Lower lobe of right lung (tissue), 2 donors: Measurements from ENCODE around the gene WDR90. TPM values are rescaled to one million over a fixed set of nuclear protein-coding genes. Genes with fewer than 3 reads are reported as not detected.

ENCODE experiments used
- ATAC-seq, 2 donors: fragments of 200-7000 bp; cut with Tn5 transposase; one replicate each; pipeline ENCODE4 v1.9.1; 2020 to 2022; ENCODE audit warnings: mild to moderate bottlenecking in 2 of 2, moderate library complexity in 2 of 2
- DNase-seq: peaks from one replicate; pipeline ENCODE4 v3.0.0-alpha.2; 2020
- H3K27ac ChIP-seq: fragments of 200-600 bp; one replicate; pipeline ENCODE4 v1.8.0; 2022
- H3K27me3 ChIP-seq: fragments of 200-600 bp; one replicate; pipeline ENCODE4 v1.8.0; 2022; ENCODE audit warnings: low read depth
- H3K36me3 ChIP-seq: fragments of 200-600 bp; one replicate; pipeline ENCODE4 v1.8.0; 2022; ENCODE audit warnings: mild to moderate bottlenecking
- H3K4me1 ChIP-seq: fragments of 200-600 bp; one replicate; pipeline ENCODE4 v1.8.0; 2022
- H3K4me3 ChIP-seq: fragments of 200-600 bp; one replicate; pipeline ENCODE4 v1.8.0; 2022; ENCODE audit warnings: mild to moderate bottlenecking
- H3K9me3 ChIP-seq: fragments of 200-600 bp; one replicate; pipeline ENCODE4 v1.8.0; 2022
- intact Hi-C: fragments of 100-400 bp; cut with DNase I; formaldehyde crosslinking; loops from one replicate; pipeline ENCODE4 v1.11.0; 2022
- total RNA-seq: library from RNA; stranded (reverse); fragmentation: NEBNext Ultra II Directional; extraction: Animal tissue kit (Norgen Biotek cat#: 25700); gene quantifications from one replicate; pipeline ENCODE4 v1.2.1, GENCODE V29; 2021
- TF ChIP-seq, protein P1 (sequence below): fragments of 200-600 bp; IDR thresholded peaks from one replicate; pipeline ENCODE4 v1.8.0; 2022; ENCODE audit warnings: antibody characterized with exemption, mild to moderate bottlenecking
- donor health status: DM: no; HTN: yes; CAD: no; lungs with severe emphysema.

WDR90 gene
- total RNA-seq, 1 donor from 2014 or later = 31.4 TPM

- no peaks in the 10 kb centered on the region for H3K9me3 ChIP-seq
- peaks cover 39% of the 10 kb centered on the region for H3K36me3 ChIP-seq
- H3K27me3 ChIP-seq = peaks cover 11% of the 10 kb centered on the region
- ATAC-seq (no peak), DNase-seq (peak; percentile 68)
- peaks cover 19% of the 10 kb centered on the region for H3K4me1 ChIP-seq
- peak within 1 kb of the TSS; percentile 41 for H3K4me3 ChIP-seq
- H3K27ac ChIP-seq = no peak within 1 kb of the TSS
- intact Hi-C loops = no loop called here
- TF ChIP-seq, protein P1, sequence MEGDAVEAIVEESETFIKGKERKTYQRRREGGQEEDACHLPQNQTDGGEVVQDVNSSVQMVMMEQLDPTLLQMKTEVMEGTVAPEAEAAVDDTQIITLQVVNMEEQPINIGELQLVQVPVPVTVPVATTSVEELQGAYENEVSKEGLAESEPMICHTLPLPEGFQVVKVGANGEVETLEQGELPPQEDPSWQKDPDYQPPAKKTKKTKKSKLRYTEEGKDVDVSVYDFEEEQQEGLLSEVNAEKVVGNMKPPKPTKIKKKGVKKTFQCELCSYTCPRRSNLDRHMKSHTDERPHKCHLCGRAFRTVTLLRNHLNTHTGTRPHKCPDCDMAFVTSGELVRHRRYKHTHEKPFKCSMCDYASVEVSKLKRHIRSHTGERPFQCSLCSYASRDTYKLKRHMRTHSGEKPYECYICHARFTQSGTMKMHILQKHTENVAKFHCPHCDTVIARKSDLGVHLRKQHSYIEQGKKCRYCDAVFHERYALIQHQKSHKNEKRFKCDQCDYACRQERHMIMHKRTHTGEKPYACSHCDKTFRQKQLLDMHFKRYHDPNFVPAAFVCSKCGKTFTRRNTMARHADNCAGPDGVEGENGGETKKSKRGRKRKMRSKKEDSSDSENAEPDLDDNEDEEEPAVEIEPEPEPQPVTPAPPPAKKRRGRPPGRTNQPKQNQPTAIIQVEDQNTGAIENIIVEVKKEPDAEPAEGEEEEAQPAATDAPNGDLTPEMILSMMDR = no peak
Observed at GRCh38 chr16:674968-675883, 26.1 kb downstream of the WDR90 start, which contains the start of gene RHBDL1. RHBDL1 (plus strand) TSS chr16:675671; CDS start chr16:675791, 120 bp downstream.

GRCh38 chr16:675884-676564 lies 26.9 kb downstream of the WDR90 start:
- H3K27me3 ChIP-seq = peaks cover 11% of the 10 kb centered on the region
- TF ChIP-seq, protein P1 = no peak
- no peak overlapping the region for H3K27ac ChIP-seq
- peak overlapping the region; percentile 41 for H3K4me3 ChIP-seq
- peaks cover 31% of the 10 kb centered on the region for H3K36me3 ChIP-seq
- H3K4me1 ChIP-seq = peaks cover 23% of the 10 kb centered on the region
- ATAC-seq = no peak
- H3K9me3 ChIP-seq = no peaks in the 10 kb centered on the region
- no peak for DNase-seq
- intact Hi-C loops = no loop called here

DNA sequence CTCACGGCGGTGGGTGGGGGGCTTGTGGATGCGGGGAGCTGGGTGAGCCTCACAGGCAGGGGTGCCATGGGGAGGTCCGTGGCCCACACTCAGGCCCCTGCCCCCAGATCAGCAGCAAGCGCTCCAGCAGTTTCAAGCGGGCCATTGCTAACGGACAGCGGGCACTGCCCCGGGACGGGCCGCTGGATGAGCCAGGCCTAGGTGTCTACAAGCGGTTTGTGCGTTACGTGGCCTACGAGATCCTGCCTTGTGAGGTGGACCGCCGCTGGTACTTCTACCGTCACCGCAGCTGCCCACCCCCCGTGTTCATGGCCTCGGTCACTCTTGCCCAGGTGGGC lies 27.4 kb downstream of the WDR90 start:
- H3K27ac ChIP-seq = no peak overlapping the region
- no peak for DNase-seq
- no peak for ATAC-seq
- peaks cover 11% of the 10 kb centered on the region for H3K27me3 ChIP-seq
- intact Hi-C loops = no loop called here
- H3K9me3 ChIP-seq = no peaks in the 10 kb centered on the region
- no peak overlapping the region for H3K4me3 ChIP-seq
- H3K36me3 ChIP-seq = peaks cover 29% of the 10 kb centered on the region
- TF ChIP-seq, protein P1 = no peak
- H3K4me1 ChIP-seq = peaks cover 28% of the 10 kb centered on the region

DNA sequence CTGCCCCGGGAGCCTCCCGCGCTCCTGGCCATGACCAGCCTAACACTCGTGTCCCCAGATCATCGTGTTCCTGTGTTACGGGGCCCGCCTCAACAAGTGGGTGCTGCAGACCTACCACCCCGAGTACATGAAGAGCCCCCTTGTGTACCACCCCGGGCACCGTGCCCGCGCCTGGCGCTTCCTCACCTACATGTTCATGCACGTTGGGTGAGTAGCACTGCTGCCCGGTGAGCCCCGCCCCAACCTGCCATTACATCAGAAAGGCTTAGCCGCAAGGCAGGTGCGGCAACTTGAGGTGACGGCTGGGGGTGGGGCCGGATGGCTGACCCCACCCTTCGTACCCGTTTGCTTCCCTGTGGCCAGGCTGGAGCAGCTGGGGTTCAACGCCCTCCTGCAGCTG lies 27.7 kb downstream of the WDR90 start:
- H3K27ac ChIP-seq = no peak overlapping the region
- H3K27me3 ChIP-seq = peaks cover 11% of the 10 kb centered on the region
- peak overlapping the region; percentile 19 for H3K4me3 ChIP-seq
- H3K4me1 ChIP-seq = peaks cover 32% of the 10 kb centered on the region
- H3K9me3 ChIP-seq = no peaks in the 10 kb centered on the region
- peak; percentile 83 for DNase-seq
- TF ChIP-seq, protein P1 = no peak
- intact Hi-C loops = no loop called here
- no peak for ATAC-seq
- peaks cover 29% of the 10 kb centered on the region for H3K36me3 ChIP-seq

DNA sequence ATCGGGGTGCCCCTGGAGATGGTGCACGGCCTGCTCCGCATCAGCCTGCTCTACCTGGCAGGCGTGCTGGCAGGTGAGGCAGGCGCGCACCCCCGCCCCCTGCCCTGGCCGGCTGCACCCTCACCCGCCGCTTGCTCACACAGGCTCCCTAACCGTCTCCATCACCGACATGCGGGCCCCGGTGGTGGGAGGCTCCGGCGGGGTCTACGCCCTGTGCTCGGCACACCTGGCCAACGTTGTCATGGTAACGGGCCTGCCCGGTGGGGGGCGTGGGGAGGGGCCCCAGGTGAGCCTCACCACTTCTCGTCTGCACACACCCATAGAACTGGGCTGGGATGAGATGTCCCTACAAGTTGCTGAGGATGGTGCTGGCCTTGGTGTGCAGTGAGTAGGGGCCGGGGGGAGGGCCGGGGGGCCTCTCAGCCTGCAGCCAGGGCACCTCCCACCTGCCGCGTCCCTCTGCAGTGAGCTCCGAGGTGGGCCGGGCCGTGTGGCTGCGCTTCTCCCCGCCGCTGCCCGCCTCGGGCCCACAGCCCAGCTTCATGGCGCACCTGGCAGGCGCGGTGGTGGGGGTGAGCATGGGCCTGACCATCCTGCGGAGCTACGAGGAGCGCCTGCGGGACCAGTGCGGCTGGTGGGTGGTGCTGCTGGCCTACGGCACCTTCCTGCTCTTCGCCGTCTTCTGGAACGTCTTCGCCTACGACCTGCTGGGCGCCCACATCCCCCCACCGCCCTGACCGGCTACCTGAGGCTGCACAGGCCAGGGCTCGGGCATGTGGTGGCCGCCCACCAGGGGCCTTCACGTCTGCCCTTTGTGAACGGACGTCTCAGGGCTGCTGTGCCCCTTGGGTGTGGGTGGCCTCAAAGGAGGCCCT lies 28.4 kb downstream of the WDR90 start:
- H3K4me3 ChIP-seq = peak overlapping the region; percentile 19
- DNase-seq = no peak
- H3K27ac ChIP-seq = no peak overlapping the region
- no peaks in the 10 kb centered on the region for H3K9me3 ChIP-seq
- H3K4me1 ChIP-seq = peaks cover 38% of the 10 kb centered on the region
- peaks cover 11% of the 10 kb centered on the region for H3K27me3 ChIP-seq
- ATAC-seq = no peak
- peaks cover 29% of the 10 kb centered on the region for H3K36me3 ChIP-seq
- TF ChIP-seq, protein P1 = no peak
- intact Hi-C loops = no loop called here
